Psoas muscle (tissue), 8 donors: Measurements from ENCODE around the gene ATP8B4. TPM values are rescaled to one million over a fixed set of nuclear protein-coding genes. Genes with fewer than 3 reads are reported as not detected.

Experiments used
- ATAC-seq, 4 donors: fragments of 200-7000 bp; cut with Tn5 transposase; one replicate each; pipeline ENCODE4 v1.9.1; 2020; ENCODE audit warnings: moderate library complexity in 3 of 4, mild to moderate bottlenecking in 2 of 4
- DNase-seq, 2 donors: peaks; one replicate each; pipeline ENCODE4 v3.0.0-alpha.2; 2020
- H3K27ac ChIP-seq: fragments of 200-600 bp; one replicate; pipeline ENCODE4 v1.8.0; 2022
- H3K27me3 ChIP-seq, 3 donors: fragments of 200-600 bp in 1 of 3; one replicate each; pipeline versions ENCODE4 v1.6.1 to v1.8.0; 2013 to 2022; ENCODE audit warnings: low read length in 2 of 3, mild to moderate bottlenecking in 2 of 3, moderate library complexity in 1 of 3; ENCODE audit not compliant: insufficient read depth in 3 of 3
- H3K36me3 ChIP-seq, 2 donors: fragments of 200-600 bp in 1 of 2; one replicate each; pipeline versions ENCODE4 v1.6.1 to v1.8.0; 2013 to 2022; ENCODE audit warnings: low read depth in 1 of 2, mild to moderate bottlenecking in 1 of 2, moderate library complexity in 1 of 2; ENCODE audit not compliant: insufficient read depth in 1 of 2
- H3K4me1 ChIP-seq: fragments of 200-600 bp; one replicate; pipeline ENCODE4 v1.8.0; 2022
- H3K4me3 ChIP-seq: fragments of 200-600 bp; one replicate; pipeline ENCODE4 v1.8.0; 2022; ENCODE audit warnings: mild to moderate bottlenecking
- H3K9me3 ChIP-seq: fragments of 200-600 bp; one replicate; pipeline ENCODE4 v1.8.0; 2022
- WGBS, 3 donors: extraction: QIAGEN DNeasy Blood & Tissue Kit; methylation state at CpG; one replicate each; pipeline versions ENCODE4 v1.1.6 to v1.1.7; 2013; 5-methylcytosine and 5-hydroxymethylcytosine counted together
- intact Hi-C, 2 donors: fragments of 100-400 bp; cut with DNase I; formaldehyde crosslinking; loops; one replicate each; pipeline versions ENCODE4 v1.11.0 to v1.14.2; 2022
- polyA plus RNA-seq, 3 donors: library from polyadenylated mRNA; stranded (reverse); fragments of 200-250 nt; gene quantifications; one replicate each; pipeline ENCODE4 v1.2.3, GENCODE V29; 2013
- total RNA-seq, 4 donors: library from RNA; stranded (reverse); fragmentation: NEBNext Ultra II Directional in 2 of 4; extraction: Animal tissue kit (Norgen Biotek cat#: 25700) in 2 of 4; gene quantifications; one replicate each; pipeline versions ENCODE4 v1.2.1 to v1.2.4, GENCODE V29; 2021 to 2023
- TF ChIP-seq, protein P1 (sequence below): fragments of 200-600 bp; IDR thresholded peaks from one replicate; pipeline ENCODE4 v1.8.0; 2022; ENCODE audit warnings: antibody characterized with exemption
- donor health status: healthy with polysubstance abuse.
- donor health status: DM: no; HTN: no; CAD: no; lungs with moderate emphysema.
- donor health status: Bipolar disorder and iron deficiency.
- donor health status: healthy.
- donor health status: DM: yes; HTN: yes; CAD: no.
- donor health status: DM: no; HTN: no; CAD: no.
- donor health status: DM: no; HTN: no; CAD: no.
- donor health status: DM: yes; HTN: yes; CAD: no.

The ATP8B4 gene
- total and polyA plus RNA-seq, 7 donors = 0.25 to 2.2 (median 1.0) TPM

DNA sequence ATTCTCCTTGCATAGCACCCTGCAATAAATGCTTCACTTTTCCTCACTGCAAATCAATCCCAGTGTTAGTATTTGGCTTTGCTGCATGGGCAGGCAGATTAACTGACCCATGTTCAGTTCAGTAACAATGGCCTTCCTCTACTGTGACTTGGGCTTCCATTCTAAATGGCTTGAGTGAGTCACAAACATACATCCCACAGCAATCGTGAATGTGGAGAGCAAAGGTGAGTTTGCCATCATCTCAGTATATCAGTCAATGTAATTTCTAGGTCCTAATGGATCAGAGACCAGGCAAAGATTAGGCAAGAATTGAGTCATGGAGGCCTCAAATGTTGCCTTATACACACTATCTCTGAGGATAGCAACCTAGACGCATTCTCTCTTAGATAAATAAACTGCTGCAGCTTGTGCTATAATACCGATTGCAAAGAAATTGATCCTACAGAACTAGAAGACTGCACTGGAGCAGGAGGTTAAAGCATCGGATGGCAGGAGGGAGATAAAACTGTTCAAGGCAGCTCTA lies 8.3 kb upstream of the ATP8B4 start:
- DNase-seq = no peak
- Histone ChIP-seq H3K27me3 (no peaks in the 10 kb centered on the region), H3K4me1 (no peaks in the 10 kb centered on the region), H3K36me3 (no peaks in the 10 kb centered on the region), H3K27ac (no peak overlapping the region), H3K9me3 (no peaks in the 10 kb centered on the region), H3K4me3 (no peak overlapping the region)
- intact Hi-C loops = no loop called here
- TF ChIP-seq, protein P1, sequence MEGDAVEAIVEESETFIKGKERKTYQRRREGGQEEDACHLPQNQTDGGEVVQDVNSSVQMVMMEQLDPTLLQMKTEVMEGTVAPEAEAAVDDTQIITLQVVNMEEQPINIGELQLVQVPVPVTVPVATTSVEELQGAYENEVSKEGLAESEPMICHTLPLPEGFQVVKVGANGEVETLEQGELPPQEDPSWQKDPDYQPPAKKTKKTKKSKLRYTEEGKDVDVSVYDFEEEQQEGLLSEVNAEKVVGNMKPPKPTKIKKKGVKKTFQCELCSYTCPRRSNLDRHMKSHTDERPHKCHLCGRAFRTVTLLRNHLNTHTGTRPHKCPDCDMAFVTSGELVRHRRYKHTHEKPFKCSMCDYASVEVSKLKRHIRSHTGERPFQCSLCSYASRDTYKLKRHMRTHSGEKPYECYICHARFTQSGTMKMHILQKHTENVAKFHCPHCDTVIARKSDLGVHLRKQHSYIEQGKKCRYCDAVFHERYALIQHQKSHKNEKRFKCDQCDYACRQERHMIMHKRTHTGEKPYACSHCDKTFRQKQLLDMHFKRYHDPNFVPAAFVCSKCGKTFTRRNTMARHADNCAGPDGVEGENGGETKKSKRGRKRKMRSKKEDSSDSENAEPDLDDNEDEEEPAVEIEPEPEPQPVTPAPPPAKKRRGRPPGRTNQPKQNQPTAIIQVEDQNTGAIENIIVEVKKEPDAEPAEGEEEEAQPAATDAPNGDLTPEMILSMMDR = no peak
- no peak for ATAC-seq
- 93 to 96% (median 94%) methylated on average over 4 of the region's 4 CpGs for WGBS, 3 donors

DNA sequence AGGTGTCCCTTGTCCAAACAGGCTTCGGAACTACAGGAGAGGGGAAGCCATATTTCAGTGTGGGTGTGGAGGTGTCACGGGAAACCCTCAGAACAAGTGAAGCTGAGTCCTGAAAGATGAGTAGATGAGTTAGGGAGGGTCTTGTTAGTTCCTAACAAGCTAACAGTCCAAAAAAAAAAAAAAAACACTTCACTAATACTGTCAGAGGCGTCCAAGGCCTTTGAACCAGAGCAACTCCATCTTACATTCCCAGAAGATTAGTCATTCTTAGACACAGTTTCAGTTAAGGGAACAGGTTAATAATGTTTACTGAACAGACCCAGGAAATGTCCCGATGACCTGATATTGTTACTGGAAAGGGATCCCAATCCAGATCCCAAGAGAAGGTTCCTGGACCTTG lies 7.0 kb upstream of the ATP8B4 start:
- Histone ChIP-seq H3K9me3 (no peaks in the 10 kb centered on the region), H3K4me1 (no peaks in the 10 kb centered on the region), H3K27me3 (no peaks in the 10 kb centered on the region), H3K4me3 (no peak overlapping the region), H3K27ac (no peak overlapping the region), H3K36me3 (no peaks in the 10 kb centered on the region)
- intact Hi-C loops = no loop called here
- no peak for DNase-seq
- TF ChIP-seq, protein P1 = no peak
- no peak for ATAC-seq
- 54 to 72% (median 60%) methylated on average over 4 of the region's 4 CpGs for WGBS, 3 donors

DNA sequence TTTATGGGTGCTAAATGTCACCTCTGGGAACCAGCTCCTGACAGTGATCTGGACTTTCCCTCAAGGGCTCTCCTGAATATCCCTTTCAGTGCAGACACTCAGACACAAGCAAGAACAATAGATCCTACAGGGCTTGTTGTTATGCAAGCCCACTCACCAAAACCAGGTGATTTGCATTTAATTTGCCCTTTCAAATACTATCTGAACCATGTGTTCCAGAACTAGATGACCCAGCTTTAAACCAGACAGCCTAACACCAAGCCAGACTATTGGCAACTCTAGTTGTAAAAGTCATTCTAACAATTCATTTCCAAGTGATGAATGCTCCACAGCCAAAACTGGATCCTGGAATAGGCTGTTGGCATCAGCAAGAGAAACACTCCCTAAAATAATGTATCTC lies 5.6 kb upstream of the ATP8B4 start:
- no peak for DNase-seq
- no peak for ATAC-seq
- Histone ChIP-seq H3K27me3 (no peaks in the 10 kb centered on the region), H3K27ac (no peak overlapping the region), H3K36me3 (no peaks in the 10 kb centered on the region), H3K9me3 (no peaks in the 10 kb centered on the region), H3K4me1 (no peaks in the 10 kb centered on the region), H3K4me3 (no peak overlapping the region)
- TF ChIP-seq, protein P1 = no peak
- intact Hi-C loops = no loop called here

DNA sequence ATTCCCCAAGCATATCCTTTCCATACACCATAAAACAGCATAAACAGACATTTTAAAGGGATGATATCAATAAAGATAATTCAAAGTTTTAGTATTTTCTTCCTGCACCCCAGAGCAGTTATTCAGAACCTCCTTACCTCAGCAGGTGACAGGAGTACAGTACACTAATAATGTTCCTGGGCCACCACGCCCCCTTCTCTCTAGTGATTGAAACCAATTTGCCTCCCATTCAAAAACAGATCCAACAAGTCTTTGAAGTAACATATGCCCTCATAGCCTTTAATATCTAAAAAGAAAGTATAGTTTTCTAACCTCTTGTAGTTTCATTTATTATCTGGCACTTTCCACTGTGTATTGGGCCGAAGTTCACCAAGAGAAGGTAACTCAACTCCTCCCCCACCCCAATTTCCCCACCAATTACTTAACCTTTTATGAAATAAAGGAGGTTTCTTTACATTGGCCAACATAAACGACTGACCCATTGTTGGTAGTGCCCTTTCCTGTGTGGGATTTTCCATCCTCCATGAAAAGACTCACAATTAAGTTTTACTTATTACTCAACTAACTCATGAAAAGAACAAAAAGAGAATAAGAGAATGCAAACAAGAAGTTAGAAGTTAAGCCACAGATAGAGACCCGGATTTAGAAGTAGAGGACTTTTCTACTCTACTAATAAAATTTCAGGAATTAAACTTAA lies 5.0 kb upstream of the ATP8B4 start:
- Histone ChIP-seq H3K36me3 (no peaks in the 10 kb centered on the region), H3K9me3 (no peaks in the 10 kb centered on the region), H3K4me3 (no peak overlapping the region), H3K4me1 (no peaks in the 10 kb centered on the region), H3K27me3 (no peaks in the 10 kb centered on the region), H3K27ac (no peak overlapping the region)
- intact Hi-C loops = no loop called here
- ATAC-seq (no peak), DNase-seq (no peak)
- TF ChIP-seq, protein P1 = no peak
- 79 to 90% (median 82%) methylated on average over 4 of the region's 4 CpGs for WGBS, 3 donors

DNA sequence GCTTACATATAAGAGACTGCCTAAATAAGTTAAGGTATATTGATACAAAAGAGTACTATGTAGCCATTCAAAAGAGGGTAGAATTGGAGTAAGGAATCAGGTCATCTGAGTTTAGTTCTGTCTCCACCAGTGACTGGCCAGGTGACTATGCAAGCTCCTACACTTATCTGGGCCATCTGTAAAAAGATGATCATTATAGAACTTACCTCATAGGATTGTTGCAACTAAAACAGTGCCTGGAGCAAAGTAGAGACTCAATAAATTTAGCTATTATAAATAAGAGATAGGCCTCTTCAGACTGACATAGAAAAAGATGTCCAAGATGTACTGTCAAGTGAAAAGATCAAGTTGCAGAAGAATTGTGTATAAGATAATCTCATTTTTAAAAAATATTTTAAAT lies 1.7 kb upstream of the ATP8B4 start:
- TF ChIP-seq, protein P1 = no peak
- H3K4me1 ChIP-seq = no peaks in the 10 kb centered on the region
- H3K36me3 ChIP-seq = no peaks in the 10 kb centered on the region
- intact Hi-C loops = no loop called here
- no peak for DNase-seq
- H3K4me3 ChIP-seq = no peak overlapping the region
- no peak overlapping the region for H3K27ac ChIP-seq
- no peaks in the 10 kb centered on the region for H3K9me3 ChIP-seq
- no peaks in the 10 kb centered on the region for H3K27me3 ChIP-seq
- ATAC-seq = no peak
